Psoas muscle (tissue), 8 donors: ENCODE results near the gene PRICKLE1. TPM values are rescaled to one million over a fixed set of nuclear protein-coding genes. Genes with fewer than 3 reads are reported as not detected.

Source experiments
- ATAC-seq, 4 donors: fragments of 200-7000 bp; cut with Tn5 transposase; one replicate each; pipeline ENCODE4 v1.9.1; 2020; ENCODE audit warnings: moderate library complexity in 3 of 4, mild to moderate bottlenecking in 2 of 4
- DNase-seq, 2 donors: peaks; one replicate each; pipeline ENCODE4 v3.0.0-alpha.2; 2020
- H3K27ac ChIP-seq: fragments of 200-600 bp; one replicate; pipeline ENCODE4 v1.8.0; 2022
- H3K27me3 ChIP-seq, 3 donors: fragments of 200-600 bp in 1 of 3; one replicate each; pipeline versions ENCODE4 v1.6.1 to v1.8.0; 2013 to 2022; ENCODE audit warnings: low read length in 2 of 3, mild to moderate bottlenecking in 2 of 3, moderate library complexity in 1 of 3; ENCODE audit not compliant: insufficient read depth in 3 of 3
- H3K36me3 ChIP-seq, 2 donors: fragments of 200-600 bp in 1 of 2; one replicate each; pipeline versions ENCODE4 v1.6.1 to v1.8.0; 2013 to 2022; ENCODE audit warnings: low read depth in 1 of 2, mild to moderate bottlenecking in 1 of 2, moderate library complexity in 1 of 2; ENCODE audit not compliant: insufficient read depth in 1 of 2
- H3K4me1 ChIP-seq: fragments of 200-600 bp; one replicate; pipeline ENCODE4 v1.8.0; 2022
- H3K4me3 ChIP-seq: fragments of 200-600 bp; one replicate; pipeline ENCODE4 v1.8.0; 2022; ENCODE audit warnings: mild to moderate bottlenecking
- H3K9me3 ChIP-seq: fragments of 200-600 bp; one replicate; pipeline ENCODE4 v1.8.0; 2022
- CTCF ChIP-seq: fragments of 200-600 bp; IDR thresholded peaks from one replicate; pipeline ENCODE4 v1.8.0; 2022; ENCODE audit warnings: antibody characterized with exemption
- WGBS, 3 donors: extraction: QIAGEN DNeasy Blood & Tissue Kit; methylation state at CpG; one replicate each; pipeline versions ENCODE4 v1.1.6 to v1.1.7; 2013; 5-methylcytosine and 5-hydroxymethylcytosine counted together
- intact Hi-C, 2 donors: fragments of 100-400 bp; cut with DNase I; formaldehyde crosslinking; loops; one replicate each; pipeline versions ENCODE4 v1.11.0 to v1.14.2; 2022
- polyA plus RNA-seq, 3 donors: library from polyadenylated mRNA; stranded (reverse); fragments of 200-250 nt; gene quantifications; one replicate each; pipeline ENCODE4 v1.2.3, GENCODE V29; 2013
- total RNA-seq, 4 donors: library from RNA; stranded (reverse); fragmentation: NEBNext Ultra II Directional in 2 of 4; extraction: Animal tissue kit (Norgen Biotek cat#: 25700) in 2 of 4; gene quantifications; one replicate each; pipeline versions ENCODE4 v1.2.1 to v1.2.4, GENCODE V29; 2021 to 2023
- donor health status: healthy with polysubstance abuse.
- donor health status: DM: no; HTN: no; CAD: no; lungs with moderate emphysema.
- donor health status: Bipolar disorder and iron deficiency.
- donor health status: healthy.
- donor health status: DM: yes; HTN: yes; CAD: no.
- donor health status: DM: no; HTN: no; CAD: no.
- donor health status: DM: no; HTN: no; CAD: no.
- donor health status: DM: yes; HTN: yes; CAD: no.

Gene PRICKLE1
- total and polyA plus RNA-seq, 7 donors = 0.37 to 7.6 (median 1.7) TPM

DNA sequence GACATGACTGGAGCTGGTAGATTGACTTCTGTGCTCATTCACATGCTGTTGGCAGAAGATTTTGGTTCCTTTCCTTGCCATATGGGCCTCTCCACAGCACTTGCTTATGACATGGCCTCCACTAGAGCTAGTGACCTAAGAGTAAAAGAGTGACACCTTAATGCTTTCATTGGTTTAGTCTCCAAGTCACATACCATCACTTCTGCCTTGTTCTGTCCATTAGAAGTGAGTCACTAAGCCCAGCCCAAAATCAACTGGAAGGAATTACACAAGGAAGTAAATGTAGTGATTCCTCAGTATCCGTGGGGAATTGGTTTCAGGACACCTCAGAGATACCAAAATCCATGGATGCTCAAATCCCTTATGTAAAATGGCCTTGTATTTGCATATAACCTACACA is 182.2 kb downstream of the PRICKLE1 start:
- ATAC-seq = no peak
- Histone ChIP-seq H3K27me3 (no peaks in the 10 kb centered on the region), H3K36me3 (no peaks in the 10 kb centered on the region), H3K4me1 (no peaks in the 10 kb centered on the region), H3K9me3 (no peaks in the 10 kb centered on the region), H3K4me3 (no peak overlapping the region), H3K27ac (no peak overlapping the region)
- intact Hi-C loops = no loop called here
- no peak for TF ChIP-seq CTCF
- no peak for DNase-seq
- WGBS, 3 donors = 94 to 100% (median 97%) methylated on average over 1 of the region's 1 CpG
